NCI-H1694 (cell line): ENCODE measurements around the gene CD2AP.
"Not testable (repeated sequence)": the region's sequence is repeated elsewhere in the genome, so short reads cannot be mapped to it uniquely, and the experiment has no call there.

Source experiments
- DNase-seq: peaks from one replicate; lab custom pipeline; 2025; lab: John Stamatoyannopoulos, UW

Gene CD2AP

DNA sequence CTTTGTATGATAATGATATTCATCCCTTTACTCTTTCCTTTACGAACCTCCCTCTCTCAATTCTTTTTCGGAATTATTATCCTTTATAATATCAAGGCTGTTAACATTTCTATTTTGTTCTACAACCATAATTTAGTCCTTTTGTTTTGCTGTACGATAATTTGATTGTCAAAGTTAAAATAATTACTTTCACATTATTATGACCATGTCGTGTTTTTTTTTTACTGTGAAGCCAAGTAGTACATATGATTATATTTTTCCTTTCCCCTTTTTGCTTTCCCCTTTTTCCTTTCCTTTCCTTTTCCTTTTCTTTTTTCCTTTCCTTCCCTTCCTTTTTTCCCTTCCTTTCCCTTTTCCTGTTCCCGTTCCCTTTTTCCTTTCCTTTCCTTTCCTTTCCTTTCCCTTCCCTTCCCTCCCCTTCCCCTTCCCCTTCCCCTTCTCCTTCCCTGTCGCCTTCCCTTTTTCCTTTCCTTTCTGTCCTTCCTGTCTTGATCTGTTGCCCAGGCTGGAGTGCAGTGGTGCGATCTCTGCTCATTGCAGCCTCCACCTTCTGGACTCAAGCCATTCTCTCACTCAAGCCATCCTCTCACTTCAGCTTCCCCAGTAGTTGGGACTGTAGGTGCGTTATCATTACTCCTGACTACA lies 19.5 kb downstream of the CD2AP start:
- no peak for DNase-seq

DNA sequence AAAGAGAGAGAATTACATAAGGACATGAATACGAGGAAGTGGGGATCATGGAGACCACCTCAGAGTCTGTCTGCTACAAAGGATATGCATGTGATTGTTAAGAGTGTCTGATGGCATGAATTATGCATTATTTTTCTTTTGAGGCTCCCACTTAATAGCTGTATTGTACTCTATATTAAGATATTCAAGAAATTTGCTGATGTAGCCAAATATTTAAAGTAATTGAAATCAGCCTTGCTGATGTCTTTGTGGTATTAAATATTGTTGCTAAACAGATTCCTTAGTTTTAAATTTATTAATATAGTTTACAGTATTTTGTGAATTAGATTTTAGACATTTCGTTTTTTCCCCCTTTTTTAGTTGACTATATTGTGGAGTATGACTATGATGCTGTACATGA lies 25.3 kb downstream of the CD2AP start:
- DNase-seq = no peak

DNA sequence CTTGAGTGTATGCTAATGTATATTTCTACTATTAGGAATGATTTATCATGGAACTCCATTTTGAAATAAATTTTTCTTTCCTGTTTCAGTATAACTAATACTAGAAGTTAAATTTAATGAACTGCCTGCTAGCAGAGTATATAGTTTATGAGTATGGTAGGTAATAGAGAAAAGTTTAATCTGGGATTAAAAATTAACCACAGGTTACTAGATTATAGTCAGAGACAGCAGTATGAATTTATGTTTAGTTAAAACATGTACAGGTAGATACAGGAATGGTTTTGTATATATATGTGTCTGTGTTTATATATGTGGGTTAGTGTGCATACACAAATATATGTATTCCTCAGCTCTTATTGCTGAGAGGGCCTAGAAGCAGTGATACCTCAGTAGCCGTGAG lies 32.3 kb downstream of the CD2AP start:
- no peak for DNase-seq

DNA sequence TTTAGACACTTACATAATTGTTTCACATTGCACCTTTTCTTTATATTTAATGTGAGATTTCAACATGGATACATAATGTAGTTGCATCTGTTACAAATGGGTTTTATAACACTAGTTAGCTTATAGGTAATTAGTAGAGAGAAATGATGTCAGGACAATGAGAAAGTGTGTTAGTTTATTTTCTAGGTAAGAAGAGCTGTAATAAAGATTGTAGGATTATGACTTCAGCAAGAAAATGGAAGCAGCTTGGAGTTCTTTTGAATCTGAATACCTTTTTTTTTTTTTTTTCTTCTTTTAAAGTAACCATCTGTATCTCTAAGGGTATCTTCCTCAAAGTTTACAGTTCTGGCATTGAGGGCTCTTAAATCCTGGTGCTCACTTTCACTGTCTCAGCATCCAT lies 35.3 kb downstream of the CD2AP start:
- DNase-seq = no peak

DNA sequence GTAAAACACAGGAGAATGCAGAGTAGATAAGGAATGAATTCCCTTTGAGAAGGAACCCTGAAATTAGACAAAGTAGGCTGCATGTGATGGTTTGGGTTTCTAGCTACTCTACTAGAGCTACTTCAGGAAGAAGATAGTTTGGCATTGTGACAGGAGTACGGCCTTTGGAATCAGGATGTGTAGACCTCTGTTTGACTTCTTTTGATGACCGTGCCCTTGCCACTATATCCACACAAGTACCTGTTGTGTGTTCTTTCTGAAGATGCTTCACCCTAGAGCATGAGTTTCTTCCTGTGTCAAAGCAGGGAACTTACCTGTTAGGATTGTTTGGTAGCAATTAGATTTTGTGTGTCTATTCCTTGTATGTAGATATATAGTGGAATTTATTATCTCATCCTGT lies 41.7 kb downstream of the CD2AP start:
- DNase-seq = no peak

DNA sequence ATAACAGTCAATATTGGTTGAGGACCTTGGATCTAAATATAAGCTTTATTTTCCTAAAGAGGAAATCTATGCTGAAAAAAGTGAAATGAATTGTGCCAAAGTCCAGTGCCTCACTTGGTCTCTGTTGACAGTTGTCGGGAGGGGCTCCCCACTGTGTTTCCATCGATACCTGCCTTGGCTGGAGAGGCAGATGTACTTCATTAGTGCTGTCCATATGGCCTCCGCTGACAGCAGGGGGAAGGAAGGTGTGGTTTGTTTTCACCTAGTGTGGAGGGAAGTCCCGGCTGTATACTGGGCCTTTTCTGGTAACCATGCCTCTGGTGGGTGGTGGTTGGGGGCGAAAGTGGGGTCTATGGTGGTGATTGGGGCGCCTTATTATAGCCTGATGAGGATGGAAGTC lies 42.7 kb downstream of the CD2AP start:
- DNase-seq = no peak

DNA sequence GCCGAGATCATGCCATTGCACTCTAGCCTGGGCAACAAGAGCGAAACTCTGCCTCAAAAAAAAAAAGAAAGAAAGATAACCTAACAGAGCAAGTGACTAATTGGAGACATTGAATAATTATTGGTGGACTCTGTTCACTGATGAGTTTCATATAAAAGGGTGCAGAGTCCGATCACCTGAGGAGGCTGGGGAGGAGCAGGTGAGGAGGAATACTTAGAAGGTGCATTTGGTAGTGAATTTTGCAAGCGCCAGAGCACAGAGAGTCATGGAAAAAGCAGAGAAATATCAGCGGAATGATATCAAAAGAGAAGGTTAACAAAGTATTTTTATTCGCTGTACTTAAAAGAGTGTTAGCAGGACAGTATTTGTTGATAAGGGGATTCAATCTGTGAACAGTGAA lies 44.4 kb downstream of the CD2AP start:
- DNase-seq = no peak

DNA sequence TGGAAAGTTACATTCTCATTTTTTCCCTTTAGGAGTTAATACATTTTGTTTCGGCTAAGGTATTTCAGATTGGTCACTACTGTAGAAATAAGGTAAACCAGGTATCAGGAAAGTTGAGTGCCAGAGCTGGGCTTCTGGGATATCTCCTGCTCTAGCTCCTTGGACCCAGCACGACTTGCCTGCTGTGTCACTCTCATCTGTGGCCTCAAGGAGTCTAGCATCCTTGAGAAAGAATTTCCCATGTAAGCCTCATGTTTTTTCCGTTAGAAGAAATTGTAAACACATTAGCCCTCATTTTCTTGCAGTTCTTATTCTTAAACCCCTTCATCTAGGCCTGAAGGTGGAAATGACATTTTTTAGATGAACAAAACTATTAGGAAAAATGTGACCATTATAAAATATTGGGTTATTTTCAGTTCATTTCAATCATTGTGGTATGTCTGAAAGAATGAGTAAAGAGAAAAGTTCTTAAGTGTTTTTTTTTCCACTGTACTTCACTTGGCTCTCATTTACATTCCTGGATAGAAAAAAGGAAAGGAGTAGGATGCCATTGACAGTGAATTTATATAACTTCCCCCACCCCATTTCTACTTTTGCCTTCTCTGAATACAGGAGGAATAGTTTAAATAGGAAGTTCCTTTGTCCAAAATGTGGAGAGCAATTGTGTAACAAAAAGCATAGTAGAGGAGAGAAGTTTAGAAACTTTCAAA lies 46.7 kb downstream of the CD2AP start:
- no peak for DNase-seq

DNA sequence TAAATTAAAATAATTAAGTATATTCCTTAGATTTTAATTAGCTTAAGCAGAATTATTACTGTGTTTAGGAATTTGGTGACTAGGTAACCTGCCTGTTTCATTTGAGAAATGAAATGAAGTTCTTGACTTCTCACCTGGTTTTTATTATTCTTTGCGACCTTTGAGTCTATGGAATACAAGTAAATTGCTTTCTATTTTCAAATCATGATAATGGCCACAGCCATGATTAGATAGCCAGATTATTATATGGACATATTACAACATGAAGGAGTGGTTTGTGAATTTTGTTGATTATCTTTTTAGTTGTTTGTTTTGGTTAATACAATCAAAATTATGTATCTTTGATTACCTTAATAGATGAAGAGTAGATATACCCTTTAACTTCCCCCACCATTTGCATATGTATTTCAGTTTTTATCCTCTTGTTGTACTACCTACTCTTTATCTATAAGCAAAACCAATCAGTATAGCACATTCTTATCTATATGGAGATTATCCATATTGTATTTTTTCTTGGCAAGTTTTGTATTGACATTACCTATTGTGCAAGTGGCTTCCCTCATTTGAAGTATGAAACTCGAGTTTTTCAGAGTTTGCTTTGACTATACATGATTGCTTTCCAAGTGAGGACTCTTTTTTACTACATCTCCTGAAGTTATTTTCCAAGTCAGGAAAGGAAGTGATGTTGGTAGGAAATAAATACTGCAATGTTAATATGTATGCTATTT lies 47.9 kb downstream of the CD2AP start:
- DNase-seq = no peak

DNA sequence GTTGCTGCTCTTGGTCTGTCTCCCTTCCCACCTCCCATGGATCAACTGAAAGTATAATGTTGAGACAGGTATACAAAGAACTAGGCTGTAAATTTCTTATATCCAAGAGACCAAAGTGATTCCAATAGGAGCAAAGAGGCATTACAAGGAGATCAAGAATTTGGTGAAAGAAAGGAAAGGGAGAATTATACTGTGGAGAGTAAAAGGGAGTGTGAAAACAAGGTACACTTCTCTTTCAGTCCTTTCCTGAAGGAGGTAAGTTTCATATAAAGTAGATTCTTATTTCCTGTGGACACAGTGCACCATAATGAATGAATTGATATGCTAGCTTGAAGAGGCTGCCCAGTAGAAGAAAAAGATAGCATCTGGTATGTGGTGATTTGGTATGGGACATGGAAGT lies 49.7 kb downstream of the CD2AP start:
- no peak for DNase-seq

DNA sequence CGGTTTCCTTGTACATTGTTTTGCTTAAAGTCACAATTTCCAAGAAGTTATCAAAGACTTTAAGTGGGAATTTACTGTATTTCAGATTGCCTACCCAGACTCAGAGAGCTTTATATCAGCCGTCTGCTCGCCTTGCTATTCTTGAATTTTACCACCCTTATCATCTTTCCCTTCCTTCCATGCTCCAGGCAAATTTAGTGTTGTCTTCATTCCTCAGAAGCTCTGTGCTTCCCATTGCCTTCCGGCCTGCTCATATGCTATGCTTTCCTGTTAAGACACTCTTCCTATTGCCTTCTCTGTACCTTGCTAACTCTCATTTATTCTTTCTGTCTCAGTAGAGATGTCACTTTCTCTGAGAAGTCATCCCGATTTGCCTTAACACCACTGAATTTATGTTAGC lies 52.1 kb downstream of the CD2AP start:
- DNase-seq = no peak

DNA sequence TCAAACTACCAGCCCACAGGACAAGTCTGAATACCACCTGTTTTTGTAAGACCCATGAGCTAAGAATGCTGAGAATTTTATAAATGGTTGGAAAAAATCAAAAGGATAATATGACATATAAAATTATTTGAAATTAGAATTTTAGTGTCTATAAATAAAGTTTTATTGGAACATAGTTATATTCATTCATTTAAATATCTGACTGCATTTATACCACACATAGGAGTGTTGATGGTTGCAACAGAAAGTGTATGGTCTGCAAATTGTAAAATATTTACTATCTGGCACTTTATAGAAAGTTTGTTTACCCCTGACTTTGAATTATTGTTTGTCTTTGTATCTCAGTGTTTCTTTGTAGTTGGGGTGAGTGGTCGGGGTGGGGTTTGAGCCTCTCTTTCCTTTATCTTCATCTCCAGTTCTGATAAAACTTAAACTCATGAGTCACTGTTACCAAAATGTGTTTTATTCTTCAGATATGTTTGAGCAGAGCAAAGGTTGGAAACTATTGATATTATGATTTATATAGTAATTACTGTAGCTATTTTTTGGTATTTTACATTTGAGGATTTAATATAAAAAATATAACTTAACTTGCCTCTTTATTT lies 55.5 kb downstream of the CD2AP start:
- DNase-seq = no peak

DNA sequence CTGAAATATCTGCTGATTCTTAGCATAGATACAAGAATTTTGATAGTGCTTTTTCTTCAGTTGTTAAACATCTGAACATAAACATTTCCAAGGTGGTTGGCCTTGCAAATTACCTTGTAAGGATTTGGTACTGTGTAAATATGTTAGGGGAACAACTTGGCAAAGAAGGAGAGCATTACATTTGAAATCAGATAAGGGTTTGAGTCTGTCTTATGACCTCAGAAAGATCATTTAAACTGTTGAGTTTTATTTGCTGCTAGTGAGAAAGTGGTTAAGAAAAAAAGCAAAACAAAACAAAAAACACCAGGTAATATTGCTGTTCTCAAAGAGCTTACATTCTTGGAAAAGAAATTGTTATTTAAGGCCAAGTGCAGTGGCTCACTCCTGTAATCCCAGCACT lies 56.5 kb downstream of the CD2AP start:
- DNase-seq = no peak

DNA sequence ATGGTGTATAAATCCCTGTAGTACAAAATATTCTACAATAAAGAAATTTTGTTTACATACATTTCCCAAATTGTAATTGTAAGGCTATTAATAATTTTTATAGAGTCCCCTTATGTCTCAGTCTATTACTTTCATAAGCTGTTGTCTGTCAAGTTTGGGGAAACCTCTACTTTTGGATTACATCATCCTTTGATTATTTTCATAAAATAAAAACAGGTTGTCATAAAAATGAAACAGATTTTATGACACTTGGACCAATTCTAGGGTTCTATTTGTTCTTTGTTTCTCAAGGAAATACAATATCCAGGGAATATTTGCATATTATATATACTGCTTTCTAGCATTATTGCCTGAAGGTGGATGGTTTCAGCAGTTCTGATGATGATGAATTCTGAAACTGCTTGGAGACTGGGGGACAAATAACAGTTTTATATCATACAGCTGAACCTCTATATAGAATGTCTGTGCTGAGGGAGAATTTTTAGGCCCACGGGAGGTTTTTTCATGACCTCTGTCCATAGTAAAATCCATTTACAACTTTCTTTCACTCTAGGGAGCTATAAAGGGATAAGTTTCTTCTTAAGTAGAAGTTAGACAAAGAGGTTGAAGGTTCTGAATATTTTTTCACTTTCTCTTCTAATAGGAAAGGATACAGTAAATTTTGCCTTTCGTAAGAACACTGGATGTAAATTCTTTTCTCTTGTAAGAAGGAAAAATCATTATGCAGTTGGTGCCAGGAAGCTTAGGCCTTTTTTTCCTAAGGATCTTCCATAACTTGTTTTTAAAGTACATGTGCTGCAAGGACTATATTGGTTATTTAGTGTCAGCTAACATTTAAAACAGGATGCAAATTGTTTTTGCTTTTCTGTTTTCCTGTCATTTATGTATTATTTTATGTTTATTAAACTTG lies 58.0 kb downstream of the CD2AP start:
- DNase-seq = no peak

DNA sequence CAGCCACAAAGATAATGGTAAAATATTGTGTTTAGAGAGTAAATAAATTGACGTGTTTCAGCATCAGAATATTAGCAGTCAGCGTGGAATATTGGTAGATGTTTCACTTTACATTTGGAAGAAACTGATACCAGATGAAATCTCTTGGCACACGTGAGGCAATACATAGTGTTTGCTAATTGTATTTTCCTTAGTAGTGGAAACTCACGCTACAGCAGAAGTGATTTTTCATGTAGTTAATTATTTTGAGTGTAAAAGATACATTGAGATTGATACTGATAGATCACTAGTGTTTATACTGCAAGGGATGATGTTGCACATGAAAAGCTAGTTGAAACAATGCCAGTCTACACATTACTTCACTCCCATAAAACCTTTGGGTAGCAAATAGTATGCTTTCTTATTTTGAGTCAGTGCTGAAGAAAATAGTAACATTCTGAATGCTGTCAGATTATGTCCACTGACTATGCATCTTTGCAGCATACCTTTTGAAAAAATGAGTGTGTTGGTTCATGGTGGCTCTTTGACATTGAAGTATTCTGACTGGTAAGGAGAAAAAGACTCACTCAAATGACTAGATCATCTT lies 59.3 kb downstream of the CD2AP start:
- DNase-seq = no peak

DNA sequence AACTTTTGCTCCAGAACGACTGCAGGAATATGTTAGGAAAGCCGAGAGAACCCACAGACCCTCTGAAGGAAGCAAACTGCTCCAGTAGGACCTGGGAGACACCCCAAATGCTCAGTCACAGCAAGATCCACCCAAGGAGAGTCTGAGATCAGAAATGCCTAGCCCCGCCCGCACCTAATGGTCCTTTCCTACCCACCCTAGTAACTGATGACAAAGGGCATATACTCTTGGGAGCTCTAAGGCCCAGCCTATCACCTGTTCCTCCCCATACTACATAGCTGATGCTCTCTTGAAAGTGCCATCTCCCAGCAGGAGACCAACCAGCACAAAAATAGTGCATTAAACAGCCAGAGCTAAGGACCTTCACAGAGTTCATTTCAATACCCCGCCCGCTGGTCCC lies 67.6 kb downstream of the CD2AP start:
- no peak for DNase-seq

DNA sequence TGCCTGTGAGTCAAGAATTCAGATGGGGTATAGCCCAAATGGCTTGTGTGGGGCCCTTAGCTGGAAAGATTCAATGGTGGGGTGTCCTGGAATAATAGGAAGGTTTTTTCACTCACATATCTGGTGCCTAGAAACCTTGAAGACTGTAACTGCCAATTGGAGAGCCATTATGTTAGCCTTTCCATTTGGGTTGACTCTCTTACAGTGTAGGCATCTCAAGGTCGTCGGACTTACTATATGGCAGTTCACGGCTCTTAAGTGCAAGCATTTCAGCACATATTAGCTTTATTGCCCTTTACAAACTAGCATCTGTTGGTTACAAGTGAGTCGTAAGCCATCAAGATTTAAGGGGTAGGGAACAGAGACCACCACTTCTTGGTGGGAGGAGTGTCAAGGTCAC lies 74.1 kb downstream of the CD2AP start:
- DNase-seq = no peak

DNA sequence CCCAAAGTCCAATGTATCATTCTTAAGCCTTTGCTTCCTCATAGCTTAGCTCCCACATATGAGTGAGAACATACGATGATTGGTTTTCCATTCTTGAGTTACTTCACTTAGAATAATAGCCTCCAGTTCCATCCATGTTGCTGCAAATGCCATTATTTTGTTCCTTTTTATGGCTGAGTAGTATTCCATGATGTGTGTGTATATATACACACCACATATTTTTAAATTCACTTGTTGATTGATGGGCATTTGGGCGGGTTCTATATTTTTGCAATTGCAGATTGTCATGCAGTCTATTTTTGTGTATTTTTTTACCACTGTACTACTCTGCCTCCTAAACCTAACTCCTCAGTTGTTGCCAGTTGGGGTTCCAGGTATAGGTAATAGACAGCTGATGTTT lies 74.7 kb downstream of the CD2AP start:
- no peak for DNase-seq

DNA sequence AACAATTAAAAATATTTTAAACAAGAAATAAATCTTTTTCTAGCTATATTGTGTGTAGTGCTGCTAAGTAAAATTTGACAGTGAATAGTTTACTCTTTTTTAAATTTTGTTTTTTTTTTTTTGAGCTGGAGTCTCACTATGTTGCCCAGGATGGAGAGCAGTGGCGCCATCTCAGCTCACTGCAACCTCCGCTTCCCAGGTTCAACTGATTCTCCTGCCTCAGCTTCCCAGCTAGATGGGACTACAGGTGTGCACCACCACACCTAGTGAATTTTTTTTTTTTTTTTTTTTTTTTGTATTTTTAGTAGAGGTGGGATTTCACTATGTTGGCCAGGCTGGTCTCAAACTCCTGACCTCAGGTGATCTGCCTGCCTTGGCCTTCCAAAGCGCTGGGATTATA lies 75.7 kb downstream of the CD2AP start:
- DNase-seq = not testable (repeated sequence)

DNA sequence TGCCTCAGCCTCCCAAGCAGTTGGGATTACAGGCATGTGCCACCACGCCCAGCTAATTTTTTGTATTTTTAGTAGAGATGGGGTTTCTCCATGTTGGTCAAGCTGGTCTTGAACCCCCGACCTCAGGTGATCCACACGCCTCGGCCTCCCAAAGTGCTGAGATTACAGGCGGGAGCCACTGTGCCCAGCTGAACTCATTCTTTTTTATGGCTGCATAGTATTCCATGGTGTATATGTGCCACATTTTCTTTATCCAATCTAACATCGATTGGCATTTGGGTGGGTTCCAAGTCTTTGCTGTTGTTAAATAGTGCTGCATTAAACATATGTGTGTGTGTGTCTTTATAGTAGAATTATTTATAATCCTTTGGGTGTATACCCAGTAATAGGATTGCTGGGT lies 78.9 kb downstream of the CD2AP start:
- not testable (repeated sequence) for DNase-seq

DNA sequence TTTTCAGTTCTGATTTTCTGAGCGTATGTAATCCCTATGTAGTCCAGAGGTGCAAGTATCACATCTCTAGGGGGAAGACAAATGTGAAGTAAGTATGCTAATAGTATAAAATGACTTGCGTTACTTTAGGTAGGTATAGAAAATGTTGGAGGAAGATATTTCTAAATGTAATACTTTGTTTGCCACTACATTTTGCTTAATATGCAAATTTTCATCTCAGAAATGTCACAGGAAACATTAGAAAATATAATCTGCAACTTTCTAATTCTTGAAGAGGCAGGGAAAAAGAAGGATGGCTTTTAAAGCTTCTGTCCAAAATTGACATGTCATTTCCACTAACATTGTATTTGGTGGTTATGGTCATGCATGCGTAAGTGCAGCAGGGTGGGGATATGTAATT lies 85.6 kb downstream of the CD2AP start:
- DNase-seq = no peak

DNA sequence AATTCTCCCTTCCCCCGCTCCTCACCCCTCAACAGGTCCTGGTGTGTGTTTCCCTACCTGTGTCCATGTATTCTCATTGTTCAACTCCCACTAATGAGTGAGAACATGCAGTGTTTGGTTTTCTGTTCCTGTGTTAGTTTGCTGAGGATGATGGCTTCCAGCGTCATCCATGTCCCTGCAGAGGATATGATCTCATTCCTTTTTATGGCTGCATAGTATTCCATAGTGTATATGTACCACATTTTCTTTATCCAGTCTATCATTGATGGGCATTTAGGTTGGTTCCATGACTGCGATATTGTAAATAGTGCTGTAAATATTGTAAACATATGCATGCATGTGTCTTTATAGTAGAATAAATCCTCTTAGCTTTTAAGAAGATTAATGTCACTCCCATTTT lies 89.0 kb downstream of the CD2AP start:
- DNase-seq = not testable (repeated sequence)
